Fibroblast of the aortic adventitia (primary cell): Measurements from ENCODE around the gene ABL1. TPM values are rescaled to one million over a fixed set of nuclear protein-coding genes. Genes with fewer than 3 reads are reported as not detected.
A peak's percentile ranks its signal among the peaks of the same experiment; 100 is the strongest.

Experiments used
- DNase-seq: peaks from one replicate; pipeline ENCODE4 v3.0.0-alpha.2; 2010; ENCODE audit warnings: low read depth
- H3K4me3 ChIP-seq: 2 replicates; pipeline ENCODE4 v1.5.1; 2011; ENCODE audit warnings: low read depth, mild to moderate bottlenecking, control low read depth, low read length, moderate library complexity
- CTCF ChIP-seq: IDR thresholded peaks from 2 replicates; pipeline ENCODE4 v1.5.1; 2011; ENCODE audit warnings: mild to moderate bottlenecking, low read length, control low read depth, inconsistent platforms; ENCODE audit not compliant: insufficient read depth
- total RNA-seq: library from RNA; depleted of rRNA; stranded (reverse); fragments of >200 nt; gene quantifications from 2 replicates; pipeline ENCODE4 v1.2.3, GENCODE V29; 2012; ENCODE audit warnings: low replicate concordance

Gene ABL1
- total RNA-seq, 1 donor: 73.3 TPM

DNA sequence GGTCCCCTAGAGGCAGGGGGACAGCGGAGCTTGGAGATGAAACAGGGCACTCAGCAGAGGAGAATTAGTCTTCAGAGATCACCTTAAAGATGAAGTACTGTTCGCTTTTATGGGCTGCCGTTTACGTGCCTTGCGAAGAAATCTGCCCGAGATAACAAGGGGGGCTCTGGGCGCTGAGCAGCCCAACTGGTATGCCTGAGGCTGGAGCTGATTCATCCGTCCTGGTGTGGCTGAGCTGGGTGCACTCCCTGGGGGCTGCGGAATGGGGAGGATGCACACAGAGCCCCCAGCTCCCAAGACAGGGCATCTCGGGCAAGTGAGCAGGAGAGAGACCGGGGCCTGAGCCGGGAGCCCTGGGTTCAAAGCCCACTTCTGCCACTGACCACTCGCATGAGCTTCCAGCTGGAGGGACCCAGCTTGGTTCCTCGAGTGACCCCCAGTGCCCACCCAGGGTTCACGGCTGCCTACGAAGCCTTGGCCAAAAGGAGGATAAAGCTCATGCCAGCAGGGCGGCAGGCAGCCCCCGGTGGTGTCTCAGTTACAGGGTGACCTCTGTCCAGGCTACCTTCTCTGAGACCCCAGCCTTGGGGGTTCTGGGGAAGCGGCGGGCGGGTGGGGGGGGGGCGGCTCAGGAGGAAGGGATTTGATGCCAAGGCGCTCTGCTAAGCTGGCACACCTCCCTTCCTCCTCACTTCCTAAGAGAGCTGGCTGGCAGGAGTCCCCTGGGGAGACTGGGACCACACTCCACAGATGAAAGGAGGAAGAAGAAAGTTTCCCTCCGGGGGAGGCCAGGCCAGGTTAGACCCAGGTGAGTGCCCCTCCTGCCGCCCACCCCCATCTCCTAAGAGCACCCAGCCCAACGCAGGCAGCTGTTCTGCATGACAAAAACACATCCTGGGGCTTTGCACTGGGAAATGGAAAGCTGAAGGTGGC is 98.3 kb downstream of the ABL1 start:
- no peak for TF ChIP-seq CTCF
- peak; percentile 71 for DNase-seq
- no peak overlapping the region for H3K4me3 ChIP-seq

DNA sequence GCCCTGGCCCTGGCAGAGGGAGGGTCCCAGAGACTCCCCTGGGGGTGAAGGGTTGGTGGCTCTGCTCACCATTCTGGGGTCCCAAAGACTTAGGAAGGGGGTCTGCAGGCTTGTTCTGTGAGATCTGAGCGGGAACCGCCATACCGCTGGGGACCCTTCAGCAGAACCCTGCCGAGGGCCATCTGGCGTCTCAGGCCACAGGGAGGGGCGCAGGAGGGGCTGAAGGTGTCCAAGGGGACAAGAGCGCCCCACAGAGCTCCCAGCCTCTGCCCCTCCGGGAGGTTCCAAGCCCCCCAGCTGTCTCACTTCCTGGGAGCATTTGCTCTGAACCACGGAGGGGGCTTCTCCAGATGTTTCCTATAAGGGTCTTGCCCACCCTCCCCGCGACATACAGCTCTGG is 99.2 kb downstream of the ABL1 start:
- TF ChIP-seq CTCF: no peak
- DNase-seq: no peak
- no peak overlapping the region for H3K4me3 ChIP-seq

DNA sequence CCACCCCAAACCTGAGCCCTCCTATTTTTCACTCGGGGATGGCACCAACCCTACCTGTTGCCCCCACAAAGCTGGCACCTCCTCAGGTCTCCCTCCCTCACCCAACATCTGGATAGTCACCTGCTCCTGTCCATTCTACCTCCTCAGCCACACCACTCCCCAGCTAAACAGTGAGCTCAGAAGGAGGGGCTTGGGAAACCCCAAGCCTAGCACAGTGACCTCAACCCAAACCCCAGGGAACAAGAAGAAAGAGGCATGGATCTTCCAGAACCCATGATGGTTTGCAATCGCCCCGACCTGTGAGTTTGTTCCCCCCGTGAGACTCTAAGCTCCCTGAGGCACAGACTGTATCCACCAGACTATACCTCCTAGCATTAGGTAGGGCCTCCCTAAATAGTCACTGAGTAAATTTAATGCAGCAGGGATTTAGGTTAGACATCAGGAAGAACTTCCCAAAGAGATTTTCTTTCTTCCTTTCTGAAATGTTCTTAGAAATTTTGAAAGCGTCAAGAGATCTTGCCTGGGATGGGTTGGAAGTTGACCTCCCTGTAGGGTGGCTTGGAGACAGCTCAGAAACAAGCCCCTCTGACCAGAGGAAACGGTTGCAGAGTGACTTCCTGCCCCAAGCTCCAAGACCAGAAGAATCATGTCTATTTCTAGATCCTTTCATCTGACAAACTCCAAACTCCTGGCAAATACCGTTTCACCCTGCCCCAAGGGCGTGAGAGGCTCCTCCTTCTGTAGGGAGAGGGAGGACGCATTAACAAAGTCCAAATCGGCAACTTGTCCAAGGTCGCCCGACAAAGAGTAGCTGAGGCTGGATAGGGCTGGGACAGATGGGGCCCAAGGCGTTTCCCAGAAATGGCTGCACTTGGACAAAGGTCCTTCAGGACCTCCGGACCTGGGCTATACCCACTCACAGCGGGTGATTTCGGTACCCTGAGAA is 99.9 kb downstream of the ABL1 start:
- TF ChIP-seq CTCF: no peak
- no peak for DNase-seq

GRCh38 chr9:130935648-130936271 is 100.7 kb downstream of the ABL1 start:
- TF ChIP-seq CTCF: no peak
- no peak overlapping the region for H3K4me3 ChIP-seq
- DNase-seq: no peak

More for the DNA sequence above, 99.9 kb downstream of the ABL1 start:
- H3K4me3 ChIP-seq: no peak overlapping the region

- H3K4me3 ChIP-seq: no peak overlapping the region
- peak; percentile 56 for DNase-seq
- TF ChIP-seq CTCF: no peak
These were observed 101.4 kb downstream of the ABL1 start for GRCh38 chr9:130936285-130937117.

Other genes starting within 250 kb of the ABL1 start
- not detected in 2 replicates for gene PRDM12, start 170.7 kb upstream of the ABL1 start, total RNA-seq
- gene EXOSC2, start 141.5 kb upstream of the ABL1 start, total RNA-seq: 28.2 and 31.5 TPM in 2 replicates
- not detected in 2 replicates for gene QRFP, start 61.6 kb downstream of the ABL1 start, total RNA-seq
- 0.27 TPM in 1 of 2 replicates, not detected in the other for gene FIBCD1, start 104.0 kb downstream of the ABL1 start, total RNA-seq
- gene LAMC3, start 173.9 kb downstream of the ABL1 start, total RNA-seq: 0.08 TPM in 1 of 2 replicates, not detected in the other